Cardiac muscle cell (in vitro differentiated cells and primary cell): ENCODE results near the gene CCDC102A. TPM values are rescaled to one million over a fixed set of nuclear protein-coding genes. Genes with fewer than 3 reads are reported as not detected.

Source experiments
- DNase-seq, 2 donors: peaks; one replicate each; pipeline versions ENCODE4 v3.0.0 to v3.0.0-alpha.2; 2010 to 2017; ENCODE audit warnings: low read depth in 1 of 2, low spot score in 1 of 2
- H3K27ac ChIP-seq: fragments of 200-600 bp; sonication (generic); 2 replicates; pipeline ENCODE4 v1.5.1; 2016
- H3K27me3 ChIP-seq: fragments of 200-600 bp; sonication (generic); 2 replicates; pipeline ENCODE4 v1.6.0; 2016; ENCODE audit warnings: control low read depth
- H3K36me3 ChIP-seq: fragments of 200-600 bp; sonication (generic); 2 replicates; pipeline ENCODE4 v1.5.1; 2016; ENCODE audit warnings: control low read depth
- H3K4me1 ChIP-seq: fragments of 200-600 bp; sonication (generic); 2 replicates; pipeline ENCODE4 v1.8.1; 2017; ENCODE audit warnings: low read depth, mild to moderate bottlenecking, mixed run types
- H3K4me3 ChIP-seq: fragments of 200-600 bp; sonication (generic); 2 replicates; pipeline ENCODE4 v1.5.1; 2016; ENCODE audit warnings: mild to moderate bottlenecking
- H3K9me3 ChIP-seq: fragments of 200-600 bp; sonication (generic); 2 replicates; pipeline ENCODE4 v1.5.1; 2017; ENCODE audit warnings: low read depth, mild to moderate bottlenecking, control low read depth
- polyA plus RNA-seq: library from polyadenylated mRNA; unstranded; fragments of >200 nt; fragmentation: Nextera tagmentation; extraction: Ambion mirVana; gene quantifications from 2 replicates; pipeline ENCODE4 v1.2.1, GENCODE V29; 2016
- total RNA-seq: library from RNA; depleted of rRNA; stranded (reverse); fragments of >200 nt; gene quantifications from 2 replicates; pipeline ENCODE4 v1.2.3, GENCODE V29; 2016
- TF ChIP-seq, protein P1 (sequence below): IDR thresholded peaks from 2 replicates; pipeline ENCODE4 v1.5.1; 2012; ENCODE audit warnings: low read depth, mild to moderate bottlenecking, low read length

Gene CCDC102A
- total and polyA plus RNA-seq, 2 experiments from 2014 or later, result 30.1 to 51.9 TPM

DNA sequence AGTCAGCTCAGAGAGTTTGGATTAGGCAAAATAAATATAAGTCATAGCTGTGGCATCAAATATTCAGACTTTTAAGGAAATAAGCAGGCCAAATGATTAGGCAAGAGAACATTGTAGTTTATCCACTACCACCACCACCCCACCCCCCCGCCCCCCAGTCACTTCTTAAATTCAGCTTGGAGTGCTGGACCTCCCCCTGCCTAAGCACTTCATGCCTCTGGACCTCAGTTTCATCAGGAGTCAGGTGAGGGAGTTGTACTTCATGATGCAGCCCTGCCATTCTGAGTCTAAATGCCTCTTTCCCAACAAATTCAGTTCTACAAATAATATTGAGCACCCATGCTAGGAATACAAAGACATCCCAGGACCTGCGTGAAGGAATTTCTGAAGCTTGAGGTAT, 71.8 kb downstream of the CCDC102A start:
- Histone ChIP-seq H3K27me3 (no peaks in the 10 kb centered on the region), H3K4me3 (no peak overlapping the region), H3K9me3 (no peaks in the 10 kb centered on the region), H3K27ac (peak overlapping the region; percentile 55), H3K36me3 (peaks cover 69% of the 10 kb centered on the region), H3K4me1 (no peaks in the 10 kb centered on the region)
- no peak for DNase-seq
- TF ChIP-seq, protein P1, sequence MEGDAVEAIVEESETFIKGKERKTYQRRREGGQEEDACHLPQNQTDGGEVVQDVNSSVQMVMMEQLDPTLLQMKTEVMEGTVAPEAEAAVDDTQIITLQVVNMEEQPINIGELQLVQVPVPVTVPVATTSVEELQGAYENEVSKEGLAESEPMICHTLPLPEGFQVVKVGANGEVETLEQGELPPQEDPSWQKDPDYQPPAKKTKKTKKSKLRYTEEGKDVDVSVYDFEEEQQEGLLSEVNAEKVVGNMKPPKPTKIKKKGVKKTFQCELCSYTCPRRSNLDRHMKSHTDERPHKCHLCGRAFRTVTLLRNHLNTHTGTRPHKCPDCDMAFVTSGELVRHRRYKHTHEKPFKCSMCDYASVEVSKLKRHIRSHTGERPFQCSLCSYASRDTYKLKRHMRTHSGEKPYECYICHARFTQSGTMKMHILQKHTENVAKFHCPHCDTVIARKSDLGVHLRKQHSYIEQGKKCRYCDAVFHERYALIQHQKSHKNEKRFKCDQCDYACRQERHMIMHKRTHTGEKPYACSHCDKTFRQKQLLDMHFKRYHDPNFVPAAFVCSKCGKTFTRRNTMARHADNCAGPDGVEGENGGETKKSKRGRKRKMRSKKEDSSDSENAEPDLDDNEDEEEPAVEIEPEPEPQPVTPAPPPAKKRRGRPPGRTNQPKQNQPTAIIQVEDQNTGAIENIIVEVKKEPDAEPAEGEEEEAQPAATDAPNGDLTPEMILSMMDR, result no peak

DNA sequence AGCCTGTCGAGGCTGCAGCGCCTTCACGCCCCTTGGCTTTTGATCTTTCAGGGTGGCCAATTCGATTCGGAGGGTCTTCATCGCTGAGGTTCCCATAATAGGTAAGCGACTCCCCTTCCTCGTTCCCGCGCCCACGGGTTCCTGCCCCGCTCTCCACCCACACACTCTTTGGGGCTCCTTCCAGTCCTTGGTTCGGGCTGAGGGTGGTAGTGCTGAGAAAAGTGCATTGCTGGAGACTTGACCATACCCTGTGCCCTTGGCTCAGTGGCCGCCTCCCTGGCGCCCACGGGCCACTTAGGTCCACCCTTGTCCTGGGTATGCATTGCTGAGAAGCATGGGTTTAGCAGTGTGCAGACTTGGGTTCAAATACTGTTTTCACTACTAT, 73.4 kb downstream of the CCDC102A start:
- TF ChIP-seq, protein P1, result no peak
- Histone ChIP-seq H3K36me3 (peaks cover 72% of the 10 kb centered on the region), H3K9me3 (no peaks in the 10 kb centered on the region), H3K27ac (peak overlapping the region; percentile 80), H3K27me3 (no peaks in the 10 kb centered on the region), H3K4me3 (peak overlapping the region; percentile 84), H3K4me1 (no peaks in the 10 kb centered on the region)
- peak in 1 of 2 donors; percentile 19 for DNase-seq

DNA sequence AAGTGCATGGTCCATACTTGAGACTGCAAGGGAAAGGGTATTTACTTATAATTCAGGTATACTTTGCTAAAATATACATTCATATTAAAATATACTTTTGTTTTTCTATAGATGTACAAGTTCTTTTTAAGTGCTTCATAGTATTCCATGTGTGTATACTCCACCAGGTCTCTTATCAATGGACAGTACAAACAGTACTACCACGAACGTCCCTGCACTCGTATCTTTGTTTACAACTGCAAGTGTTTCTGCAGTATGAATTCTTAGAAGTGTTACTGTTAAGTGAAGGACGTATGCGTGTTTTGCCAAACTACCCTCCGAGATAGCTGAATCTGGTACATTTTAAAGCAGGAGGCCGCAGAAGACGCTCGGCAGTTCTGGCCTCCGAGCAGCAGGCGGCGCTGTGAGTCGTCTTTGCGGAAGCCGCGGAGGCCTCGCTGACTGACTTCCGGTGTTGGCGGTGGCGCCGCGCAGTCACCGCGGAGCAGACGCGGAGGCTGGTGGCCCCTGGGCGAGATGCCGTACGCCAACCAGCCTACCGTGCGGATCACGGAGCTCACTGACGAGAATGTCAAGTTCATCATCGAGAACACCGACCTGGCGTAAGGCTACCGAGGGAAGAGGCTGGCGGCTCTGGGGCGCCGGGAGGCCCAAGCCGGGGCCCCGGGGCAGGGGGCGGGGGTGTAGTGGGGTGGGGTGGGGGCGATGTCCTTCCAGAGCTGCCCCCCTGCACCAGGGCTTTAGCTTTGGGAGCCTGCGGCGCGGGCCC, 74.0 kb downstream of the CCDC102A start, which contains the start of gene POLR2C:
Gene POLR2C (plus strand): TSS at position 471 of the 769 bp plus-strand sequence. CDS start 46 bp downstream, at position 517.
- H3K4me1 ChIP-seq, result no peaks in the 10 kb centered on the region
- peaks cover 72% of the 10 kb centered on the region for H3K36me3 ChIP-seq
- TF ChIP-seq, protein P1, result peak; percentile 84
- peak within 1 kb of the TSS; percentile 80 for H3K27ac ChIP-seq
- no peaks in the 10 kb centered on the region for H3K27me3 ChIP-seq
- peak within 1 kb of the TSS; percentile 84 for H3K4me3 ChIP-seq
- H3K9me3 ChIP-seq, result no peaks in the 10 kb centered on the region
- DNase-seq, result peak; percentile 88 to 91

Other genes starting within 250 kb of the CCDC102A start
- 0.09 TPM in 1 of 2 replicates, not detected in the other for gene CCL22, start 177.8 kb downstream of the CCDC102A start, total RNA-seq
- 0.45 and 0.56 TPM in 2 replicates for gene CCL22, start 177.8 kb downstream of the CCDC102A start, polyA plus RNA-seq
- gene CX3CL1, start 164.1 kb downstream of the CCDC102A start, total RNA-seq, result 0.71 and 1.7 TPM in 2 replicates
- gene CX3CL1, start 164.1 kb downstream of the CCDC102A start, polyA plus RNA-seq, result 0.33 and 0.41 TPM in 2 replicates
- not detected in 2 replicates for gene CCL17, start 131.8 kb downstream of the CCDC102A start, total RNA-seq
- gene CCL17, start 131.8 kb downstream of the CCDC102A start, polyA plus RNA-seq, result not detected in 2 replicates
- 65.5 and 74.2 TPM in 2 replicates for gene CIAPIN1, start 89.2 kb downstream of the CCDC102A start, total RNA-seq
- gene CIAPIN1, start 89.2 kb downstream of the CCDC102A start, polyA plus RNA-seq, result 139 and 156 TPM in 2 replicates
- gene COQ9, start 89.1 kb downstream of the CCDC102A start, total RNA-seq, result 111 and 115 TPM in 2 replicates
- gene COQ9, start 89.1 kb downstream of the CCDC102A start, polyA plus RNA-seq, result 147 and 152 TPM in 2 replicates
- 126 and 164 TPM in 2 replicates for gene POLR2C, start 73.9 kb downstream of the CCDC102A start, total RNA-seq
- 80.0 and 83.5 TPM in 2 replicates for gene POLR2C, start 73.9 kb downstream of the CCDC102A start, polyA plus RNA-seq
- 1,502 and 2,409 TPM in 2 replicates for gene DOK4, start 50.1 kb downstream of the CCDC102A start, total RNA-seq
- gene DOK4, start 50.1 kb downstream of the CCDC102A start, polyA plus RNA-seq, result 1,563 and 2,826 TPM in 2 replicates
- gene ADGRG5, start 6.1 kb upstream of the CCDC102A start, total RNA-seq, result not detected in 2 replicates
- gene ADGRG5, start 6.1 kb upstream of the CCDC102A start, polyA plus RNA-seq, result 0.05 TPM in 1 of 2 replicates, not detected in the other
- not detected in 2 replicates for gene ADGRG1, start 92.1 kb upstream of the CCDC102A start, total RNA-seq
- gene ADGRG1, start 92.1 kb upstream of the CCDC102A start, polyA plus RNA-seq, result 0.15 and 0.21 TPM in 2 replicates
- gene ADGRG3, start 131.7 kb upstream of the CCDC102A start, total RNA-seq, result not detected in 2 replicates
- 0.41 TPM in 1 of 2 replicates, not detected in the other for gene ADGRG3, start 131.7 kb upstream of the CCDC102A start, polyA plus RNA-seq
- 0.83 and 1.2 TPM in 2 replicates for gene DRC7, start 158.2 kb upstream of the CCDC102A start, total RNA-seq
- 2.0 and 3.4 TPM in 2 replicates for gene DRC7, start 158.2 kb upstream of the CCDC102A start, polyA plus RNA-seq
- gene KATNB1, start 199.2 kb upstream of the CCDC102A start, total RNA-seq, result 46.4 and 52.5 TPM in 2 replicates
- gene KATNB1, start 199.2 kb upstream of the CCDC102A start, polyA plus RNA-seq, result 42.8 and 49.4 TPM in 2 replicates